Measurements from ENCODE around the gene AHRR.
A peak's percentile ranks its signal among the peaks of the same experiment; 100 is the strongest.
"Not testable (repeated sequence)": the region's sequence is repeated elsewhere in the genome, so short reads cannot be mapped to it uniquely, and the experiment has no call there.

The AHRR gene

DNA sequence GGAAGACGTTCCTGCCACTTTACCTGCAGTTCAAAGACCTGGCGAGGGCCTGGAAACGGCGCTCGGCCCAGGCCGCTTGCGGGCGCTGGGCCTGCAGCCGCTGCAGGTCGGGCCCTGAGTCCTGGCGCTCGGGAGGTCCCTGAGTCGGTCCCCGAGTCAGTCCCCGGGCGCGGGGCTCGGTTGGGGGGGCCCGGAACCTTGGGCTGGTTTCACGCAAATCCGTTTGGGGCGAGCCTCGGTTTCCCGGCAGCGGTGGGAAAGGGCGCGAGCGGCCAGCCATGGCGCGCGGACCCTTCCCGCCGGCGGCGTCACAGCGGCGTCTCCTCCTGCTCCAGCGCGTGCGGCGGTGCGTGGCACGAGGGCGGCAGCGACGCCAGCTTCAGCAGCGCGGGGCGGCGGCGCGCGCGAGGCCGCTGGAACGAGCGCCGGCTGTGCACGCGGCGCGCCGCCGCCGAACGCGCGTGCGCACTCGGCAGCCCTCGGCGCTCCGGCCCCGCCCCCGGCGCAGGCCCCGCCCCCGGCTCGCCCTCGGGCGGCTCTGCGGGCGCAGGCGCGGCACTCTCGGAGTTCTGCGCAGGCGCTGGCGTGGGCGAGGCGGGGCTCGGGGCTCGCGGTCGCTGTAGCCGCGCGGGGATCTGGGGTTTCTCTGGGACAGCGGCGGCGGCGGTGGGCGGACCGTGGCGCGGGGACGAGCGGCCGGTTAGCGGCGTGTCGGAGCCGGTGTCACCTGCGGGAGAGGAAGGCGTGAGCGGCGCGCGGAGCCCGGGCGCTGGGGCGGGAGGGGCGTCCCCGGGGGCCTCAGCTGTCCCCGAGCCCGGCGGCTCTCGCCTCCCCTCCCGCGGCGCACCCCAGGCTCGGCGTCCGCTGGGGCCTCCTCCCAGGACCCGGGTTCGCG lies 151.4 kb downstream of the AHRR start:
- peak; percentile 66 to 79 for DNase-seq (ENCODE audit: low read depth in 2 of 2, low spot score in 1 of 2)

DNA sequence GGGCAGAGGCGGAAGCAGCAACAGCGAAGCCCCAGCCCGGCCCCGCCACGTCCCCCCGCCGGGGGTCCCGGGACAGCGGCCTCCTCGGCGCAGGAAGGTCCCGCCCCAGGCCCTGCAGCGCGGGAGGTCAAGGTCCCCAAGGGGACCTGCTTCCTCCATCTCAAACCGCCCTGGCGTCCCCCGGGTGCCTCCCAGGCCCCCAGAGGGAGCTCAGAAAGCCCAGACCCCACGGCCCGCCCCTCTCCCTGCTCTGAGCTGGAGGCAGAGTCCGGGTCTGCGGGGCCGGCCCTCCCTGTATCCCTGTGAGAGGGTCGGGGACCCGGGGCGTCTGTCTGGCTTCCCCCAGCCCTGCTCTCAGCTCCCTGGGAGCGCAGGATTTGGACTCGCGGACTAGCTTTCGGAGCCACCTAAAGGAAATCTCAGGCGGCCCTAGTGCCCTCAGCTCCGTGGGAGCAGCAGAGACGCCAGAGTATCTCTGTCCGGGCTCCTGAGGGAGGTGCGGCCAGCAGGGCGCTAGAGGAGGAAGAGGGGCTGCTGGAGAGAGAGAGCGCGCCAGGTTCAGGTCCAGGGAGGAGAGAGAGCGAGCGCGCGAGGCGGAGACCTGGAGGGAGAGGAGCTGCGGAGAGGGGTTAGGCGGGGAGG lies 152.2 kb downstream of the AHRR start:
- no peak for DNase-seq (ENCODE audit: low read depth in 2 of 2, low spot score in 1 of 2)

DNA sequence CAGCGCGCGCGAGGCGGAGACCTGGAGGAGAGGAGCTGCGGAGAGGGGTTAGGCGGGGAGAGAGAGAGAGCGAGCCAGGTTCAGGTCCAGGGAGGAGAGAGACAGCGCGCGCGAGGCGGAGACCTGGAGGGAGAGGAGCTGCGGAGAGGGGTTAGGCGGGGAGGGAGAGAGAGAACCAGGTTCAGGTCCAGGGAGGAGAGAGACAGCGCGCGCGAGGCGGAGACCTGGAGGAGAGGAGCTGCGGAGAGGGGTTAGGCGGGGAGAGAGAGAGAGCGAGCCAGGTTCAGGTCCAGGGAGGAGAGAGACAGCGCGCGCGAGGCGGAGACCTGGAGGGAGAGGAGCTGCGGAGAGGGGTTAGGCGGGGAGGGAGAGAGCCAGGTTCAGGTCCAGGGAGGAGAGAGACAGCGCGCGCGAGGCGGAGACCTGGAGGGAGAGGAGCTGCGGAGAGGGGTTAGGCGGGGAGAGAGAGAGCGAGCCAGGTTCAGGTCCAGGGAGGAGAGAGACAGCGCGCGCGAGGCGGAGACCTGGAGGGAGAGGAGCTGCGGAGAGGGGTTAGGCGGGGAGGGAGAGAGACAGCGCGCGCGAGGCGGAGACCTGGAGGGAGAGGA lies 152.8 kb downstream of the AHRR start:
- DNase-seq (ENCODE audit: low read depth in 2 of 2, low spot score in 1 of 2) = not testable (repeated sequence)

DNA sequence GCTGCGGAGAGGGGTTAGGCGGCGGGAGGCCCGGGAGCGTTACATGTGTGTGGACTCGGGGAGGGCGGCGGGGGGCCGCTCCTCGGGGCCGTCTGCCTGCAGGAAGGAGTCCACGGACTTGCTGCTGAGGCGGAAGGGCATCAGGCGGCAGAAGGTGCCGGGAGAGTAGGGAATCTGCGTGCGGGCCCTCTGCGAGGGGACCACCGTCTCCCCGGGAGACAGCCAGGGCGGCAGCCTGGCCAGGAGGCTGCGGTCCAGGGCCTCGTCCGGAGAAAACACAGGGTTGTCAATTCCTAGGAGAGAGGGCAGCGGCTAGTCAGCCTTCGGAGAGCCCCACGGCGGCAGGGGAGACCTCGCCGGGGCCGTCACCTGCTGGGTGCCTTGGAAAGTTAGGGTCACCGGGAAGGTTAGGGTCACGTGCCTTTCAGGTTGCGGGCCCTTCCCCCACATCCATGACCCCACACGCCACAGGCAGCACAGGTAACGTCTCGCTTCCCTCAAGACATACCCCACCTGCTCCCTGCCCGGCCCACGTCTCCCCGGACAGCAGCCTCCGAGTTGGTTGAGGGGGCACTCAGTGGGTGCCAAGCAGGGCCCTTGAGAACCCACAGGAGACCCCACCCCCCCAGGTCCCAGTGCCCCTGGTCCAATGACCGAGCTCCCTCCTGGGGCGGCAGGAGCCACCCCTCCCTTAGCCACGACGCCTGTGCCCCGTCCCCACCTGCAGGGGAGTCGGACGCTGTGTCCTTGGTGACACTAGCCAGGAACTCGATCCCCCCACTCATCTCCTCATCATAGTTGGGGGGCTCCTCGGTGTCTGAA lies 153.5 kb downstream of the AHRR start:
- DNase-seq (ENCODE audit: low read depth in 2 of 2, low spot score in 1 of 2) = no peak

DNA sequence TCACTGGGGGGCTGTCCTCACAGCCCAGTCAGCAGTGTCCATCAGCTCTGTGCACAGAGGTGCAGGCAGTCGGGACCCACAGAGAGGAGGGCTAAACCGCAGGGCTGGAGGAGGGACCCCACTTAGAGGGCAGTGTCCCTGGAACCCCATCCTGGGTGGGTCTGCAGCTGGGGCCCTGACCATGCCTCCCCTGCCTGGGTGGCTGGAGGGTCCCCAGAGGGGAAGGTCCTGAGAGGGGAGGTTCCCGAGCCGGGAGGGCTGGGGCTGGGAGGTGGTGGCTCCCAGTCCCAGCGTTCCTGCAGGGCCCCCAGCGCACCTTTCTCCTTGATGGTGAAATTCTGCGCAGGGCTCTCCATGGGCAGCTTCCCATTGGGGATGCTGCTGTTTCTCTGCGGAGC lies 154.2 kb downstream of the AHRR start:
- no peak for DNase-seq (ENCODE audit: low read depth in 2 of 2, low spot score in 1 of 2)

DNA sequence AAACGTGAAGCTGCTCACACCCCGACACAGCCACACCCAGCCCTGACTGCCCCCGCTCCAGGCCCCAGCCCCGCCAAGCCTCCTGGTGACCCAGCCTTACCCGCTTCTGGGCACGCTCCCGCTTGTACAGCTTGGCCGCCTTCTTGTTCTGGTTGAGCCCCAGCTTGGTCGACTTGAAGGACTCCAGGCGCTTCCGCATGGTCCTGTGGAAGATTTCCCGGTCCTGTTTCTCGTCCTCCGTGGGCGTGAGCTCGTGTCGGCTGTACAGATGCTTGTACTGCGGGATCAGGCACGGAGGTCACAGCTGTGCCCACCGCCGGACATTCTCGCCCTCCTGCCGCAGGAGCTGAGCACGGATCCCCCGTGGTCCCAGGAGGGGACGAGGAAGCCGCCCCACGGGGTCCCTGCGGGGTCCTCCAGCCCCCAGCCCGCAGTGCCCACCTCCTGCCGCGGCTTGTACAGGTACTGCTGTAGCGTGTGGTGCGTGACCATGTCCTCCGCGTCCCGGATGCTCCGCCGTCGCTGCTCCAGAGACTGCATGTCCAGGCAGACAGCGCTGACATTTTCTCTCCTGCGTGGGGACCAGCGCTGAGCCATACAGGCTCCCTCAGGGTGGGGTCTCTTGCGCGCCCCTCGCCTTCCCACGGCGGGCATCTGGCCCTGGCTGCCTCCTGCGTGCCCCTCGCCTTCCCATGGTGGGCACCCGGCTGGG lies 154.7 kb downstream of the AHRR start:
- DNase-seq (ENCODE audit: low read depth in 2 of 2, low spot score in 1 of 2) = no peak

DNA sequence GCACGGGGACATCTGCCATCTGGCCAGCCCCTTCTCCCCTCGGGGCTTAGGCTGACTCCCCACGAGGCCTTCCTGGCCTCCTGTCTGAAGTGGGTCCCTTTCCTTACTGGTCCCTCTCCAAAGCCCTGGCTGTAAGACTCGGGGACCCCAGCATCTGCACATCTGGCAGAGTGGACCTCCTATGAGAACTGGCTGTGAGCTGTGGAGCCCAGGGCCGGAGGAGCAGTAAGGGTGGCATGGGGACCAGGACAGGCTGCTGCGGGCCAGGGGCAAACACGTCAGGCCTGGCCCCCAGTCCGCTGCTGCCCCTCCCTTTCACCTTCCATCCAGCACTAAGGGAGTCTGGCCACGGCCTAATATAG lies 155.3 kb downstream of the AHRR start:
- no peak for DNase-seq (ENCODE audit: low read depth in 2 of 2, low spot score in 1 of 2)

DNA sequence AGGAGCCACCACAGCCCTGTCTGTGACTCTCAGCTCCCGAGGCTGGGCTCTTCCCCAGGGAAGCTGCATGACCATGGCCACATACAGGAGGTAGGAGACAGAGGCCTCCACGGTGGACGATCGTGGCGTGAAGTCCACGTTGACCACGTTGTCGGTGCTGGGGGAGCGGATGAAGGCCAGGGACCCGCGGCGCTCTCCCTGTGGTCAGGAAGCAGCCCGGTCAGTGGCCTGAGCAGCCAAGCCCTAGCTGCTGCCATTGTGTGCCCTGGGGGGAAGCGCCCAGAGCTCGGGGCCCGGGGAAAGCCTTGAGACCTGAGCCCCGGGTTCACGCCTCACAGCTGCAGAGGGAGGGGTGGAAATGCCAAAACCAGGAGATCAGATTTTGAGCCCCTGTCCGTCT lies 155.7 kb downstream of the AHRR start:
- DNase-seq (ENCODE audit: low read depth in 2 of 2, low spot score in 1 of 2) = no peak

DNA sequence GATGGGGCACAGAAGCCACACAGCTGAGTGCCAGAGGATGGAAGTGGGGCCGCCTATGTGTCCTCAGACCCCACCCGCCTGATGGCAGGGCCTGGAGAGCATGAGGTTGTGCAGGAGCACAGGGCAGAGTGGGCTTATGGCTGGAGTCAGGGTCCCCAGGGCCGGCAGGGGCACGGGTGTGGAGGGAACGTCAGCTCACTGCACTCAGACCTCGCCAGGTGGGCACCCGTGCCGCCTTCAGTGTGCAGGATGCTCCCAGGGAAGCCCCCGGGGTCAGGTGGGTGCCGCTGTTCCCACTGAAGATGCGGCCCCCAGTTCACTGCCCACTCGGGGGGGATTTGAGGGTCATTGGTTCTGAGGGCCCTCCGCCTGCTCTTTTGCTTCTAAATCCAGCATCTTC lies 156.4 kb downstream of the AHRR start:
- no peak for DNase-seq (ENCODE audit: low read depth in 2 of 2, low spot score in 1 of 2)

DNA sequence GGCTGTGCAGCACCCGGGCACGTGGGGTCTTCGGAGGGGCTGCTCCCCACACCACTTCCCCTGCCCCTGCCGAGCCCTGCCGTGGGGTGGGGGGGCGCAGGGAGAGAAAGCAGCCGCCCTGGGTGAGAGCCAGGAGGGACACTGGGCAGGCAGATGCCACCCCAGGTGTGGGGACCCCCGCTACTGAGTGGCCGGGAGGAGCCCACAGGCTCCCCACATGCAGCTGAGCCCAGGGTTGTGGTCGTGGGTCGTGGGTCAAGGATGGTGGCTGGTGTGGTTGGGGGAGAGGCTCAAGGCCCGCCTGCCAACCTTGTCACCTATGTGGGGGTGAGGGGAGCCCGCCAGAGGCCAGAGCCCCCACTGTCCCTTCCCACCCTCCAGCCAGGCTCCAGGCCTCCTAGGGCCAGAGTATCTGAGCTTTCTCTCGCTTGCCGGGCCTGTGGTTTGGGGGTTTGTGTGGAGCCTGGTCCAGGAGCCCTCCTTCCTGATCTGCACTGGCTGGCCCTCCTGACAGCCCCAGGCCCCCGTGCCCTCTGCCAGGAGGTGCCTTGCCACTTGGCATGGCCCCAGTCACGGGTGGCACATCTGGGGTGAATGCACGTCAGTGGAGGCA lies 157.0 kb downstream of the AHRR start:
- DNase-seq (ENCODE audit: low read depth in 2 of 2, low spot score in 1 of 2) = no peak

DNA sequence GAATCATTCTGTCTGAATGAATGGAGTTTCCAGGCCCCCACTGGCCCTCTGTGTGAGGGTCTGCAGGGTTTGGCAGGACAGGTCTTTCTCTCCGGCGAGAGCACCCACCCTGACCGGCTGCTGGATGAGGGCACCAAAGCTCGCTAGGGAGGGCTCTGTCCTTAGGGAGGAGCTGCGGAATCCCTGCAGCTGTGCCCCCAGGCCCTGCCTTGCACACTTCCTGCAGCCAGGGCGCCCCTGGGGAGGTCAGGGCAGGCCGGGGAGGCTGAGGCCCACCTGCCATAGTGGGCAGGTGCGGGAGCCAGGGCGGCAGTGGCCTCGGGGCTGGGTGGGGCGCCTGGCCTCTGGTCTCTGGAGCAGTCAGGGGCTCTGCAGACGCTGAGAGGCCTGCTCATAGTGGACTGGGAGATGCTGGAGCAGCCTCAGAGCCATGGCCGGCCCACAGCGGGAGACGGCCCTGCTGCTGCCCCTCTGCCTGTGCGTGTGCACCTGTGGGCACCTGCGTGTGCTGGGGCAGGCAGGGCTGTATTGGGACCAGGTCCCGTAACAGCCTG lies 157.5 kb downstream of the AHRR start:
- DNase-seq (ENCODE audit: low read depth in 2 of 2, low spot score in 1 of 2) = no peak

DNA sequence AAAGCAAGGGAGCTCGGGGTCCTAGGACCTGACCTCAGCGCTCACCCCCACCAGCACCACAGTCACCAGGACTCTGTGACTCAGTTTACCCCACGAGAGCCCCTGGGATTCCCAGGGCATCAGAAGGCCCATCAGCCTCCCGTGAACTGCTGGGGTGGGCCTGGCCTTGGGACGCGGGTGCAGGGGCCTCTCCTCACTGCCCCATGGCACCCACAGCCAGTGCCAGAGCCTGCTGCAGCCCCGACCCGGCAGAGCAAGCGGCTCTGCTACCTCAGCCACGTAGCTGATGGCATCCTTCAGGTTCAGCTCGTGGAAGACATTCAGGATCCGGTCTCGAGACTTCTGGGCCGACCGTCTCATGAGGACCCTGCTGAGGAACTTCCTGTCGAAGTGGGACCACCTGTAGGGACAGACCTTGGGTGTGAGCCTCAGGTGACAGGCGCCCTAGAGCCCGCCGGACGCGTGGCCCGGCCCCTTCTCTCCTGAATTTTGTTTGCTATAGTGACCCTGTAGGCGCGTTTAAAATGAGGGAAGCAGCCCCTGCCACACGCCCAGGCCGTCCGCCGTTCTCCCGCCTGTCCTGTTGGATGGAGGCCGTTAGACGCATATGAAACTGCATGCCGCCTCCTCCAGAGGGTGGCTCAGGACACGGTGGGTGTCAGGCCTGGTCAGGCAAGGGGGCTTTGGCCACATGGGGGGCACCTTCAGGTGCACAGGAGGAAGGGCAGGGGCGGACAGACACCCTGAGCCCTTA lies 158.2 kb downstream of the AHRR start:
- DNase-seq (ENCODE audit: low read depth in 2 of 2, low spot score in 1 of 2) = no peak

DNA sequence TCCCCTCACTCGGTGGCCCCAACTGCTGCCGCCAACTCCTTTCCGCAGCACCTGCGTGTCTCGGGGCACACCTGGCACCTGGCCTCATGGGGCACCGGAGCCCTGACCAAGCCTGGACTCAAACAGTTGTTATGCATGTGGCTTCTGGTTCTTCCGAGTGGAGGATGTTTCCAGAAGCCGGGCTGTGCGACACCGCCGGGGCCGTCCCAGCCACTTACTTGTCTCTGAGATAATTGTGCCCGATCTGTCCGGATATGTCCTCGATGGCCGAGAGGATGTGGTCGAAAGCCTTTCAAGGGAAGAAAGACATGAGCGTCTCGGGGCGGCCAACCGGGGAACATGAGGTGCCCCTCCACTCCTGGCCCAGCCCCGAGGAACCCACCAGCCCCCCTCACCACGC lies 159.8 kb downstream of the AHRR start:
- DNase-seq (ENCODE audit: low read depth in 2 of 2, low spot score in 1 of 2) = no peak

DNA sequence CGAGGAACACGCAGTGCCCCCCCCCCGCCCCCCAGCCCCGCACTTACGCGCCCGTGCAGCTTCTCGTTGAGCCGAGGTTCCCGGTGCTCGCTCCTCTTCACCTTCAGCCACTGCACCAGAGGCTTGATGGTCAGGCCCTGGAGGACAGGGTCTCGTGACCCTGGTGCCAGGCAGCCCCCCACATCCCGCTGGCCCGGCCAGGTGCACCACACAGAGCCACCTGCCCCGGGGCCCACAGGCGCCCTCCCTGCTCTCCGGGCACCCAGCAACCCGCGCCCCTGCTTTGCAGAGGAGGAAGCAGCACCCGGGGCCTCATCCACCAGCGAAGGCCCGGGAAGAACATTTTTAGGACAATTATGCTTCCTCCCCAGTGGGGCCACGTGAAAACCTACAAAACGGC lies 160.5 kb downstream of the AHRR start:
- no peak for DNase-seq (ENCODE audit: low read depth in 2 of 2, low spot score in 1 of 2)

DNA sequence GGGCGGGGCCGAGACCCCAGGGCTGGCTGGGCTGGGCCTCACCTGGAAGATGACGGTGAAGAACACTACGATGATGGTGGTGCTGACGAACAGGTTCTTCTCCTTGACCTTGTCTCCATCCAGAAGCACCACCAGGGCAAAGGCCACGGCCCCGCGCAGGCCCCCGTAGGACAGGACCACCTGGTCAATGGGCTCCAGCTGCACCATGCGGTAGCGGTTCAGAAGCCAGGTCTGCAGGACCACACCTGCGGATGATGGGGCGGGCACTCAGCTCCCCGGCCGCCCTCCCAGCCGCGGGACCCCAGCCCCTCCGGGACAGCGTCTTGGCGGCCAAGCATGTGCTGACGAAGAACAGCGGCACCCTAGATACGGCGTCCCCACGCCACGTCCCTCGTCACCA lies 161.0 kb downstream of the AHRR start:
- DNase-seq (ENCODE audit: low read depth in 2 of 2, low spot score in 1 of 2) = no peak

DNA sequence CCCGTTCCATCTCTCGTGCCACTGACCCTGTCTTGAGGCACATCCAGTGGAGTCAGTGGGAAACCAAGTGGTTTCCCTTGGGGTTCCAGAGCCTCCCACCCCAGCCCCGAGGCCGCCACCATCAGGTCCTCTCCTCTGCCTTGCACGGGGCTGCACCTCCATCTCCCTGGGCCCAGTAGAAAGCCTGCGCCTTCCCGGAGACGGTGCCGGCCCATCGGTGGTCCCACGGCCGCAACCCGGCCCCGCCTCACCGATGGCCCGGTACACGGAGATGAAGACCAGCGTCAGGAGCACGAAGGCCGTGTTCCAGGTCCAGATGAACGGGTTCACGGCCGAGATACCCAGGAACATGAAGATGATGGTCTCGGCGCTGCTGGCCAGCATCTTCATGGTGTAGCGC lies 161.5 kb downstream of the AHRR start:
- no peak for DNase-seq (ENCODE audit: low read depth in 2 of 2, low spot score in 1 of 2)

DNA sequence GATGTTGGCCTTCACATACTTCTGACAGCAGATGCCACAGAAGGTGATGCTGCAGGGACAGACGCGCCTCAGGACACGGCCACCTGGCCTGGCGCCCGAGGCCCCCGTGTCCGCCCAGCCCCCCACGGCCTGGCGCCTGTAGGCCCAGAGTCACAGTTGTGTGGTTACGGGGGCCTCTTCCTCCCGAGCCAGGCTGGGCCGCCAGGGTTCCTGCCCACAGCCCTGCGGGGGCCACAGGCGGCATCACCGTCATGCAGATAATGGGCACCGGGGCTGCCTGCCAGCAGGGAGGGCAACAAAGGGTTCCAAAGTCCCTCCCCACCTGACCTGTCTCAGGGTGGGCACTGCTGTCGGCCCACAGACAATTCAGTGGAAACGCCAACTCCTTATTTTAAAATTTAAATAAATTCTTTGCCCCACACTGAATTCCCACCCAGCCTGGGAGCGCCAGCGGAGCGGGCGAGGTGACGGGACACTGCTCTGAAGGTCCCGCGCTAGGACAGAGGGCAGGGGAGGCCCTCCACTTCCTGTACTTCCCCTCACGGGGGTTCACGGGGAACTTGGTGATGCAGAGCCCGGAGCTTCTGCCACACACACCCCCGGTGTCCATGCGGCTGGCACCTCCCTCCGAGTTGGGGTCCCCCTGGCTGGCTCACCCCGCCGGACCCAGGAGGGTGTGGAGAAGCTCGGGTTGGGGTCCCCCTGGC lies 162.1 kb downstream of the AHRR start:
- DNase-seq (ENCODE audit: low read depth in 2 of 2, low spot score in 1 of 2) = no peak

DNA sequence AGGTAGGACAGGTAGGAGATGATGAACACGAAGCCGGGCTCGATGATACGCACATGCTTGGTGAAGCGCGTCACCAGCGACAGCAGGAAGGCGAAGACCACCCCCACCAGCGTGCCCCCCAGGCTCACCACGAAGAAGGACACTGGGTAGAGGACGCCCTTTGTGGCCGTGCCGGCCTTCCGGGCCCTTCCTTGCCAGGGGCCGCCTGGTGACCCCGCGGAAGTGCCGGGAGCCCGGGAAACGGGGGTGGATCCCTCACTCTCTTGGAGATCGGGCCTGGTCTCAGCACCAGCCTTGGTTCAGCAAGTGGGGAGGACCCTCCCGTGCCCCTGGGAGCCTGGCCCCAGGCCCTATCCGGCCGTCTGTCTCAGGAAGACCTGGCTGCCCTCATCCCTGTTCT lies 163.0 kb downstream of the AHRR start:
- DNase-seq (ENCODE audit: low read depth in 2 of 2, low spot score in 1 of 2) = no peak

All from stimulated activated CD8-positive, alpha-beta memory T cell treated with anti-CD3 and anti-CD28 coated beads, Interleukin-4, amount 100 ng/mL, for 4 hours (primary cell).